HEK293 (cell line): ENCODE results near the gene NXPH1.

Experiments used
- CTCF ChIA-PET: fragments of 350-600 bp; formaldehyde crosslinking; extraction: SDS; loops from one replicate; lab custom pipeline; 2021; ENCODE audit warnings: antibody characterized with exemption; lab: Yijun Ruan, JAX
- POLR2A ChIA-PET: fragments of 300-600 bp; formaldehyde crosslinking; extraction: SDS; loops from one replicate; lab custom pipeline; 2020; ENCODE audit warnings: antibody characterized with exemption, inconsistent platforms; lab: Yijun Ruan, JAX
- H3K27ac ChIP-seq: fragments of 200-500 bp; sonication (Bioruptor generic); 2 replicates; pipeline ENCODE4 v1.5.1; 2014; ENCODE audit warnings: low read depth, low read length, control low read depth, inconsistent platforms; ENCODE audit errors: extremely low read depth
- H3K36me3 ChIP-seq, 2 experiments: fragments of 200-500 bp in 1 of 2; sonication (Bioruptor generic) in 1 of 2; 1 replicate in 1 of 2; 2 replicates in 1 of 2; pipeline ENCODE4 v1.5.1; 2014 to 2017; ENCODE audit warnings: inconsistent platforms in 2 of 2, low read length in 2 of 2; ENCODE audit not compliant: control insufficient read depth in 2 of 2, insufficient read depth in 1 of 2
- H3K4me1 ChIP-seq: fragments of 200-500 bp; sonication (Bioruptor generic); 2 replicates; pipeline ENCODE4 v1.5.1; 2014; ENCODE audit warnings: mild to moderate bottlenecking, low read length, inconsistent platforms; ENCODE audit not compliant: control insufficient read depth, insufficient read depth
- H3K4me3 ChIP-seq: 2 replicates; pipeline ENCODE4 v1.5.1; 2011; ENCODE audit warnings: low read depth, mild to moderate bottlenecking, control low read depth, low read length, moderate library complexity
- H3K9me3 ChIP-seq: fragments of 200-500 bp; sonication (Bioruptor generic); 2 replicates; pipeline ENCODE4 v1.5.1; 2014; ENCODE audit warnings: low read depth, low read length, inconsistent platforms; ENCODE audit not compliant: control insufficient read depth, insufficient read depth
- BCL6B ChIP-seq: fragments of 450-650 bp; formaldehyde crosslinking; IDR thresholded peaks from 2 replicates; pipeline ENCODE4 v1.5.1; 2017; ENCODE audit warnings: missing biosample characterization, missing genetic modification characterization
- GLIS1 ChIP-seq: fragments of 450-650 bp; formaldehyde crosslinking; IDR thresholded peaks from 2 replicates; pipeline ENCODE4 v1.5.1; 2016; ENCODE audit warnings: missing biosample characterization, missing genetic modification characterization
- INSM2 ChIP-seq: fragments of 450-650 bp; formaldehyde crosslinking; IDR thresholded peaks from 2 replicates; pipeline ENCODE4 v1.5.1; 2016; ENCODE audit warnings: missing biosample characterization, missing genetic modification characterization
- KLF16 ChIP-seq: fragments of 450-650 bp; formaldehyde crosslinking; IDR thresholded peaks from 2 replicates; pipeline ENCODE4 v1.5.1; 2017; ENCODE audit warnings: missing biosample characterization, missing genetic modification characterization
- KLF9 ChIP-seq: fragments of 450-650 bp; formaldehyde crosslinking; IDR thresholded peaks from 2 replicates; pipeline ENCODE4 v1.5.1; 2016; ENCODE audit warnings: missing biosample characterization, missing genetic modification characterization, low read depth
- TRIM28 ChIP-seq: IDR thresholded peaks from 2 replicates; pipeline ENCODE4 v1.6.1; 2011; ENCODE audit warnings: low read length, control low read depth, borderline replicate concordance
- ZBTB11 ChIP-seq: fragments of 450-650 bp; formaldehyde crosslinking; conservative IDR thresholded peaks from 2 replicates; pipeline ENCODE4 v1.5.1; 2016; ENCODE audit warnings: low read depth, missing biosample characterization, missing genetic modification characterization
- ZFHX2 ChIP-seq: fragments of 450-650 bp; formaldehyde crosslinking; conservative IDR thresholded peaks from 2 replicates; pipeline ENCODE4 v1.5.1; 2016; ENCODE audit warnings: missing biosample characterization, missing genetic modification characterization
- ZNF133 ChIP-seq: fragments of 450-650 bp; formaldehyde crosslinking; IDR thresholded peaks from 2 replicates; pipeline ENCODE4 v1.5.1; 2016; ENCODE audit warnings: missing biosample characterization, missing genetic modification characterization
- ZNF148 ChIP-seq: fragments of 450-650 bp; formaldehyde crosslinking; IDR thresholded peaks from 2 replicates; pipeline ENCODE4 v1.5.0; 2017; ENCODE audit warnings: missing biosample characterization, missing genetic modification characterization, borderline replicate concordance
- ZNF221 ChIP-seq: fragments of 450-650 bp; formaldehyde crosslinking; IDR thresholded peaks from 2 replicates; pipeline ENCODE4 v1.5.1; 2017; ENCODE audit warnings: missing biosample characterization, missing genetic modification characterization, borderline replicate concordance
- ZNF23 ChIP-seq: fragments of 450-650 bp; formaldehyde crosslinking; IDR thresholded peaks from 2 replicates; pipeline ENCODE4 v1.5.1; 2016; ENCODE audit warnings: missing biosample characterization, missing genetic modification characterization, borderline replicate concordance
- ZNF24 ChIP-seq: fragments of 450-650 bp; formaldehyde crosslinking; IDR thresholded peaks from 2 replicates; pipeline ENCODE4 v1.5.1; 2016; ENCODE audit warnings: missing biosample characterization, missing genetic modification characterization
- ZNF266 ChIP-seq: fragments of 450-650 bp; formaldehyde crosslinking; IDR thresholded peaks from 2 replicates; pipeline ENCODE4 v1.5.1; 2016; ENCODE audit warnings: missing biosample characterization, missing genetic modification characterization, low read depth
- ZNF324 ChIP-seq: fragments of 450-650 bp; formaldehyde crosslinking; IDR thresholded peaks from 2 replicates; pipeline ENCODE4 v1.5.1; 2016; ENCODE audit warnings: missing biosample characterization, missing genetic modification characterization
- ZNF354C ChIP-seq: fragments of 450-650 bp; formaldehyde crosslinking; IDR thresholded peaks from 2 replicates; pipeline ENCODE4 v1.5.1; 2016; ENCODE audit warnings: missing biosample characterization, missing genetic modification characterization, low read depth, borderline replicate concordance
- ZNF501 ChIP-seq: fragments of 450-650 bp; formaldehyde crosslinking; IDR thresholded peaks from 2 replicates; pipeline ENCODE4 v1.5.1; 2016; ENCODE audit warnings: missing biosample characterization, missing genetic modification characterization
- ZNF558 ChIP-seq: fragments of 450-650 bp; formaldehyde crosslinking; IDR thresholded peaks from 2 replicates; pipeline ENCODE4 v1.5.1; 2016; ENCODE audit warnings: missing biosample characterization, missing genetic modification characterization
- ZNF560 ChIP-seq: fragments of 450-650 bp; formaldehyde crosslinking; IDR thresholded peaks from 2 replicates; pipeline ENCODE4 v1.5.1; 2017; ENCODE audit warnings: missing biosample characterization, missing genetic modification characterization, borderline replicate concordance
- ZNF571 ChIP-seq: fragments of 450-650 bp; formaldehyde crosslinking; IDR thresholded peaks from 2 replicates; pipeline ENCODE4 v1.5.0; 2017; ENCODE audit warnings: missing biosample characterization, missing genetic modification characterization
- ZNF624 ChIP-seq: fragments of 450-650 bp; formaldehyde crosslinking; IDR thresholded peaks from 2 replicates; pipeline ENCODE4 v1.5.1; 2017; ENCODE audit warnings: missing biosample characterization, missing genetic modification characterization
- ZNF660 ChIP-seq: fragments of 450-650 bp; IDR thresholded peaks from 2 replicates; pipeline ENCODE4 v1.5.1; 2018; ENCODE audit warnings: missing biosample characterization, mild to moderate bottlenecking, missing genetic modification characterization
- ZNF785 ChIP-seq: fragments of 450-650 bp; formaldehyde crosslinking; IDR thresholded peaks from 2 replicates; pipeline ENCODE4 v1.5.1; 2016; ENCODE audit warnings: missing biosample characterization, missing genetic modification characterization
- ZNF791 ChIP-seq: fragments of 450-650 bp; formaldehyde crosslinking; IDR thresholded peaks from 2 replicates; pipeline ENCODE4 v1.5.1; 2016; ENCODE audit warnings: missing biosample characterization, missing genetic modification characterization
- ZNF792 ChIP-seq: fragments of 450-650 bp; formaldehyde crosslinking; IDR thresholded peaks from 2 replicates; pipeline ENCODE4 v1.5.1; 2016; ENCODE audit warnings: missing biosample characterization, missing genetic modification characterization

NXPH1 gene

GRCh38 chr7:8384901-8385300, 48.5 kb upstream of the NXPH1 start:
- ChIA-PET POLR2A (no interaction called here), CTCF (interaction anchor here (0.6 kb wide), 1 partner anchor 44 kb away, joined by 3 read pairs; no protein-coding TSS in a partner anchor)
- H3K27ac ChIP-seq, result no peak overlapping the region
- H3K4me3 ChIP-seq, result no peak overlapping the region
- H3K36me3 ChIP-seq, result no peaks in the 10 kb centered on the region
- no peaks in the 10 kb centered on the region for H3K9me3 ChIP-seq
- TF ChIP-seq BCL6B (tag by site-specific recombination), result no peak
- no peak for TF ChIP-seq ZNF133 (tag by site-specific recombination)
- TF ChIP-seq ZNF558, result no peak
- TF ChIP-seq INSM2 (tag by site-specific recombination), result no peak
- no peak for TF ChIP-seq ZNF24 (tag by site-specific recombination)
- TF ChIP-seq ZBTB11 (tag by site-specific recombination), result no peak
- TF ChIP-seq KLF9 (tag by site-specific recombination), result no peak
- no peak for TF ChIP-seq ZNF792 (tag by site-specific recombination)
- TF ChIP-seq ZNF560 (tag by site-specific recombination), result no peak
- no peak for TF ChIP-seq ZNF221 (tag by site-specific recombination)
- no peak for TF ChIP-seq ZNF791 (tag by site-specific recombination)
- TF ChIP-seq ZNF660 (tag by site-specific recombination), result no peak
- no peak for TF ChIP-seq GLIS1 (tag by site-specific recombination)
- TF ChIP-seq ZNF148 (tag by site-specific recombination), result no peak
- TF ChIP-seq ZNF785 (tag by site-specific recombination), result no peak
- H3K4me1 ChIP-seq, result no peaks in the 10 kb centered on the region

GRCh38 chr7:8386926-8387550, 46.4 kb upstream of the NXPH1 start:
- Histone ChIP-seq H3K4me3 (no peak overlapping the region), H3K36me3 (no peaks in the 10 kb centered on the region), H3K9me3 (no peaks in the 10 kb centered on the region), H3K4me1 (no peaks in the 10 kb centered on the region), H3K27ac (no peak overlapping the region)
- TF ChIP-seq ZNF571 (tag by site-specific recombination), result no peak
- no peak for TF ChIP-seq ZFHX2 (tag by site-specific recombination)
- TF ChIP-seq ZNF501, result no peak
- TF ChIP-seq ZNF354C (tag by site-specific recombination), result no peak
- TF ChIP-seq TRIM28, result no peak
- no peak for TF ChIP-seq KLF16 (tag by site-specific recombination)
- no peak for TF ChIP-seq ZNF324 (tag by site-specific recombination)
- no peak for TF ChIP-seq ZNF266 (tag by site-specific recombination)
- no peak for TF ChIP-seq ZNF791 (tag by site-specific recombination)
- no peak for TF ChIP-seq ZNF23 (tag by site-specific recombination)
- TF ChIP-seq ZNF624 (tag by site-specific recombination), result no peak
- ChIA-PET CTCF (interaction anchor here (1.4 kb wide), 1 partner anchor 32 kb away, joined by 3 read pairs; no protein-coding TSS in a partner anchor), POLR2A (no interaction called here)
